ENCODE measurements around the gene TMEM237.

TMEM237 gene

DNA sequence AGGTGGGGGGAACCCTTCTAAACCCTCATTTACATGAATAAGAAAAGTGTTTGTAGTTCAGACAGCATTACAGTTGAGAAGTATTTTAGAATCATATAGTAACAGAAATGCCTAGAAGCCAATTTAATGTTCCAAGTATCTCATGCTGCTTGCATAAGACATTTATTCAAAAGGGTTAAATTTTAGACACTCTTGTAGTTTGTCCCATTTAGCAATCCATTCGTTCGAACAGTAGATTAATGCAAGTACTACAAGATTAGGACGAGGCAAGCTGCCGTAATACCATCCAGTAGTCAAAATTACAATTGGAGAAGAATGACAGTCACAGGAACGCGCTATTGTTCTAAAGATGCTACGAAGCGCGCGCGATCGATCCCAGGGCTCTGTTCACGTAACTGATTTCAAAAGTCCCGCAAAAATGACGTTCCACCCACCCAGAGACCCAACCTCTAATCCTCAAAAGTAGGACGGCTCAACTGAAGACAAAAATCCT, 1.2 kb downstream of the TMEM237 start:
- DNase-seq: no peak

DNA sequence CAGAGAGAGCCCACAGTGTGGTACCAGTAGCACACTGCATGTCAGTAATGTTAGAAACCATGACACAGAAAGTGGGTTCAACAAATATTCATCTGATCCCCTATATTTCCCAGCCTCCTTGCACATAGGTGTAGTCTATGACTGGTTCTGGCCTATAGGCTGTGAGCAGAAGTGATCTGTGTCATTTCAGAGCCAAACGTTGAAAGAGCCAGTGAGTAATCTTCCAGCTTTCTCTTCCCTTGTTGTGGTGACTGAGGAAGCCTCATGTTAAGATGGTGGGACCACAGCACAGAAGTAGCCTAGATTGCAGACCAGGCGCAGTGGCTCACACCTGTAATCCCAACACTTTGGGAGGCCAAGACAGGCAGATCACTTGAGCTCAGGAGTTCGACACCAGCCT, 4.1 kb downstream of the TMEM237 start:
- DNase-seq: no peak

DNA sequence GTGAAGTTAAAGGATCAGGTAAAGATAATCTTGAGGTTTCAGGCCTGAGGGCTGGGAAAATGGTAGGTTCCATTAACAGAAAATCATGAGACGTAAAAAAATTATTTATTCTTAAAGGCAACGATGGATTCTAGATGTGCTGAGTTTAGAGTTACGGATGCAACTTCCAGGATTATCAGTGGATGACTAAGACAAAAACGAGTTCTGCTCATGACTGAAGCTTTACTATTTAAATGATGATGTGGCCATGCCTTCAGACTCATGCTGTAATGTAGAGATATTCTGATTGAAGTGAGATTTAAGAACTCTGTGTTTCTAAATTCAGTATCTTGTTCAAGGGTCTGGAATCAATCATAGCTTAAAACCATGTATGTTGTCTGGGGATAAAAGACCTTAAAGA, 5.0 kb downstream of the TMEM237 start:
- DNase-seq: no peak

DNA sequence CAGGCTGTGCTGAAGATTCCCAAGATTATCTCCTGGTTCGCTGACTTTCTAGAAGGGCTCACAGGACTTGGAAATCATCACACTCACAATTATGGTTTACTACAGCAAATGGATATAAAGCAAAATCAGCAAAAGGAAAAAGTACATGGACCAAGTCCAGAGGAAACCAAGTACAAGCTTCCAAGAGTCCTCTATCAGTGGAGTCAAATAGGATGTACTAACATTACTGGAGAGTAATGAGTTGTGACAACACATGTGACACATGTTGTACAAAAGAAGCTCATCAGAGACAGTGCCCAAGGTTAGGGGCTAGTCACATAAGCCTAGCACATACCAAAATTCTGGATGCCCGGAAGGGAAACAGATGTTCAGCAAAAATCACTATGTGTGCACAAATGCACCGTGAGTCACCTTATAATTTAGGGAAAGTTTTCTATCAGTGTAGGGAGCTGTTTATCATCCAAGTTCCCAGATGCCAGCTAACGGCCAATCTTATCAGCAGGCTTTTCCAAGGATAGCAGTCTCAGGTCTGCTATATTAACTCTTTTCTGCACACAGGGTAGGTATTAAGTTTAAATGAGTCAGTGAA, 9.5 kb downstream of the TMEM237 start:
- DNase-seq: no peak

DNA sequence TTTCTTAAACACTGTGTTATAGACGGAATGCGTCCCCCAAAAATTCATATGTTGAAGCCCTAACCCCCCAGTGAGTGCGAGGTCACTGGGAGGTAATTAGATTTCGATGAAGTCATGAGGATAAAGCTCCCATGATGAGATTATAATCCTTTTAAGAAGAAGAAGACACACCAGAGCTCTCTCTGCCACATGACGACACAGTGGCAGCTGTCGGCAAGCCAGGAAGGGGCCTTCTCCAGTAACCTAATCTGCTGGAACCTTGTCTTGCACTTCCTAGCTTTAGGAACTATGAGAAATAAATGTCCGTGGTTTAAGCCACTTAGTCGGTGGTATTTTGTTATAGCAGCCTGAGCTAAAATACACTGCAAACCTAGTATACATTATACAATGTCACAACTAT, 12.3 kb downstream of the TMEM237 start:
- no peak for DNase-seq

DNA sequence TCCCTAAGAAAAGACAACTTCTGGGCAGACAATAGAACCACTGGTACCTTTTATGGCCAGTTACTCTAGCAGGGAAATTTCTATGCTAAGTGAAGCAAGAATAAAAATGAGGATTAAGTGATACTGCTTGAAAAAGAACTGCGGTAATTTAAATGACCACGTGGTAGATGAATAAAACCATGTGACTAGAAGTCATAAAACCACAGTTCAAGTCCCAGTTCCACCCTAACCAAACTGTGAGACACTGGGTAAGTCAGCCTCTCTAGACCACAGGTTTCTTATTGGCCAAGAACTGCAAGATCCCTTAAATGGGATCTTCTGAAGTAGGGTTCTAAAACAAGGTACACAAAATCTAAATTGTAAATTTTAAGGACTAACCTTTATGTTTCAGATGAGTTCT, 12.7 kb downstream of the TMEM237 start:
- DNase-seq: no peak

DNA sequence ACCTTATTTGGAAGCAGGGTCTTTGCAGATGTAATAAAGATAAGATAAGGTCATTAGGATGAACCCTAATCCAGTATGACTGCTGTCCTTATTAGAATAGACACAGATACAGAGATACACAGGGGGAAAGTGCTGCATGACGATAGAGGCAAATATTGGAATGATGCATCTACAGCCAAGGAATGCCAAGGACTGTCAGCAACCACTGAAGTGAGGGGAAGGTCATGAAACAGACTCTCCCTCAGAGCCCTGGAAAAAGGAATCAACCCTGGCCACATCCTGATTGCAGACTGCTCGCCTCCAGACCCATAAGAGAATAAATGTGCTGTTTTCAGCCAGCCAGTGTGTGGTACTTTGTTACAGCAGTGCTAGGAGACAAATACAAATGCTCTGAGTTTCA, 14.8 kb downstream of the TMEM237 start:
- no peak for DNase-seq

DNA sequence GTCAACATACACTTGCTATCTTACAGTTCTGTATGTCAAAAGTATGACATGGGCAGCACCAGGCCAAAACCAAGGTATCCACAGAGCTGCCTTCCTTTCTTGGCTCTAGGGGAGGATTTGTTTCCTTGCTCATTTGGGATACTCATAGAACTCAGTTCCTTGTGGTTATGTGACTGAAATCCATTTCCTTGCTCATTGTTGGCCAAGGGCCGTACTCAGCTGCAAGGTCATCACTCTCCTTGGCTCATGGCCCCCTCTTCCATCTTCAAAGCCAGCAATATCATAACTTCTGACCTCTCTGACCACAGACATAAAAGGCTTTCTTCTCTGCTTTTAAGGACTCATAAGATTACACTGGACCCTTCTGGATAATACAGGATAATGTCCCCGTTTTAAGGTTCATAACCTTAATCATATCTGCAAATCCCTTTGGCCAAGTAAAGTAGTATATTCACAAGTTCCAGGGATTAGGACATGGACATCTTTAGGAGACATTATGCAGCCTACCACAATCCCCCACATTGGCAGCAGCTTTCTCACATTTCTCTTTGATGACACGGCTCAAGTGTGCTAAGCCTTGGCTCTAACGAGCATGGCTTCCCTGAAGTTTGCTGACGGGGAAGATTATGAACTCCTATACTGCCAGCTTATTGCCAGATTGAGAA, 20.9 kb downstream of the TMEM237 start:
- no peak for DNase-seq

DNA sequence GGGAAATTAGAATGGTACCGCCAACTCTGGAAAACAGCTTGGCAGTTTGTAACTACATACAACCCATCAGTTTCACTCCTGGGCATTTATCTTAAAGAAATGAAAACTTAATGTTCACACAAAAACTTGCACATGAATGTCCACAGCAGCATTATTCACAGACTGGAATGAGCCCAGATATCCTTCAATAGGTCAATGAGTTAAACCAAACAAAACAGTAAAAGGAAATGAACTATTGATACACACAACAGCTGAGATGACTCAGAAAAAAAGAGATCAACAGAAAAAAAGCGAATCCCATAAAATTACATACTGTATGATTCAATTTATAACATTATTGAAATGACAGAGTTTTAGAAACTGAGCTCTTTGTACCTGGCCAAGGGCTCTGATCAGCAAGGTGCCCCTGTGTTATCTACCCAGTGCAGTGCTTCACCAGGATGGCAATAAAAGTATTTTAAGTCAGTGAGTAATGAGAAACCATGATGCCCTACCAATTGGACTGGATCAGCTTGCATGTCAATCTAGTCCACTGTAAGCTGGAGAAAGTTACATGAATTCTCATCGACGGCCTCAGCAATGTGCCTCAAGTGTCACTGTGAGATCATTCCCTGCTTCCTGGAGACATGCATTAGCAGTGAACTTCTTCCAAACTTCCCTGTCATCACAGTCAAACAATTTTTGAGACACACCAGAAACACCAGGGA, 21.9 kb downstream of the TMEM237 start:
- no peak for DNase-seq

DNA sequence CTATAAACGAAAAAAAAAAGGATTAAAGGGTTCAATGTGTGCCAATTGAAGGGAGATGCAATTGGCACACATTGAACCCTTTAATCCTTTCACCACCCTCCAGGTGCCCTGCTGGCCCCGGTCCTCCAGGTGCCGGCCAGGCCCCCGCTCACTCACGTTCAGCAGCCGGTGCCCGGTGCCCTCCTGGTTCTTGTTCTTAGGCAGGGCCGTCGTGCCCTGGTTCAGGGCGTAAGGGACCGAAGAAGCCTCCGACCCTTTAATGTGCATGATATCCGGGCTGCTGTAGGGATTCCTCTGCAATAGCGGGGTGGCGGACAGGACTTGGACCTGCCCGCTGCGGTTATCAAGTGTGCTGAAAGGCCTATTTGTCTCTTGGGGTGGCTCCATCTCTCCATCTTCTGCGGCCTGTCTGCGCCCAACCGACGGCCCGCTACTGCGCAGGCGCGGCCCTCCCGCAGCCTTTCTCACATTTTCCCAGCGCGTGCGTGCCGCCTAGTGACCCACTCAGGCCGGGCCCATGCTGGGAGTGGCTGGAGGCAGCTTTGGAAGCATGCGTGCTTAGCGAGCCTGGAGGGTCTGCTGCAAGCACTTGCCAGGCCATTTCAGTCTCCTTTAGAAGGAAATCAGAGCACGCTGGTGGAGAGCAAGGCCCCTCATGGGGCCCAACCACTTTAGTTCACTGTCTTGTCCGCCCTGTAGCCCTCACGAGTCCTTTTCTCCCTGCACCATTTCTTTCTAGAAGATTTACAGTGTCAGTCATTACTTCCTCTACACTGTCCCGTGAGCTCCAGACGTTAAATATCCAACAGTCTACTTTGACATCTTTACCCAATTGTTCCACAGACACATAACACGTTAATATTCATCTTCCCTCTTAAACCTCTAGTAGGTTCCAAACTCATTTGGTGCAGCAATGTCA, 24.3 kb downstream of the TMEM237 start:
- DNase-seq: no peak

DNA sequence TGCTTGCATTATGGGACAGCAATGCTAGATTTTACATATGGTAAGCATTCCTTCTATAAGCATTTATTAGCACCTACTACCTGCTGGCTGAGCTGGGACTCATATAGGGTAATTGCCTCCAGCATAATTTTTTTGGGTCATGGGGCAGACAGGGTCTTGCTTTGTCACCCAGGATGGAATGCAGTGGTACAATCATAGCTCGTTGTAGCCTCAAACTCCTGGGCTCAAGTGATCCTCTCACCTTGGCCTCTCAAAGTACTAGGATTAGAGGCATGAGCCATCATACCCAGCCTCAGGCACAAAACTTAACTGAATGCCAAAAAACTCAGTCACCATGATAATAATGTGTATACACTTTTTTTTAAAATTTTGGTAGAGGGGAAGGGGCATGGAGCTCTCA, 35.3 kb downstream of the TMEM237 start:
- no peak for DNase-seq

DNA sequence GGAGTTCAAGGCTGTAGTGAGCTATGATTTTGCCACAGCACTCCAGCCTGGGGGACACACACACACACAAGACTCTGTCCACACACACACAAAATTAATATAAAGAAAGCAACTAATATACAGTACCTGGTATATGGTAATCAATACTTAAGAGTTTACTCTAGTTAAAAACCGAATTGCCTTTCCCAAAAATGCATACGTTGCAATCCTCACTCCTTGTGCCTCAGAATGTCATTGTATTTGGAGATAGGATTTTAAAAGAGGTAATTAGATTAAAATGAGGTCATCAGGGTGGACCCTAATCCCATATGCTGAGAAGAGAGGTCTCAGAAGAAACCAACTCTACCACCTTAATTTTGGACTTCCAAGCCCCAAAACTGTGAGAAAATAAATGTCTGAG, 35.7 kb downstream of the TMEM237 start:
- no peak for DNase-seq

DNA sequence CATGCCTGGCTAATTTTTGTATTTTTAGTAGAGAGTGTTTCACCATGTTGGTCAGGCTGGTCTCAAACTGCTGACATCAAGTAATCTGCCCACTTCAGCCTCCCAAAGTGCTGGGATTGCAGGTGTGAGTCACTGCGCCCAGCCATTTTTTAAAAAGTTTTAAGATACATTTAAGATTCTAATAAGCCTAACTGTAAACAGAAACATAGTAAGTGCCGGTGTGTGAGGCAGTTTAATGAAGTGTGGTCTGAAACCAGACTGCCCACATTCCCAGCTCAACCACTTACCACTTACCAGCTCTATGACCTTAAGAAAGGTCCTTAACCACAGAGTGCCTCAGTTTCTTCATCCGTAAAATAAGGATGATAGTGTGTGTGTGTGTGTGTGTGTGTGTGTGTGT, 42.4 kb downstream of the TMEM237 start:
- no peak for DNase-seq

DNA sequence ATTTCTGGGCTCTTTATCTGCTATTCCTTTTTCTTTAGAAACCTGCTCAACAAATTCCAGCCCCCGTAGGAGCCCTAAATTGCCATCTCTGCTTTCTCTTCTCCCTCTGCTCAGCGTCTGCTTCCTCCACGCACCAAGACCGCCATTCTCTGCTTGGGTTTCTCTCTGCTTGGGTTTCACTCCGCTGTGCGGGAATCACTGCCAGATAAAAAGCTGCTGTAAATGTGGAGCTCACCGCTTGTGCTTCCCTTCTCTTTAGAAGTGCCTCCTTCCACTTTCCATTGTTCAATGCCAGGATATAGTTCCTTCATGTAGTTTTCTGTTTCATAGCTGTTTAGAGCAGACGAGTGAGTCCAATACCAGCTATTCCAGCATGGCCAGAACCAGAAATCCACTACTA, 45.9 kb downstream of the TMEM237 start:
- DNase-seq: no peak

DNA sequence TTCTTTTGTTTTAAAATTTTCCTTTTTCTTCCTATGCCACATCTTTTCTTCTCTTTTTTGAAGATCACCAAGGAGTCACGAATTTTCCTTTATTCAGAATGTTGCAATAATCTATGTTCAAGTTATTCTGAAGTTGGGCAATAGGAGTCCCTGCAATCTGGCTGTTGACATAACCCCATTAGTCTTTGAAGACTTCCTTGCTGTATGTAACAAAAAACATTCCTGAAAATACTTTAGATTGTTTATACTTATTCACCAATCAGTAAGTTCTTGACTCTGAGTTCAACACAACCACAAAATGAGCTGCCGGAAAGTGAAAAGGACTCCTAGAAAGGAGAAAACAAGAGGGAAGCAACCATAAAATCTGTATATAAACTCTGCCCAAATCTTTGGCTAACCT, 62.8 kb downstream of the TMEM237 start:
- no peak for DNase-seq

DNA sequence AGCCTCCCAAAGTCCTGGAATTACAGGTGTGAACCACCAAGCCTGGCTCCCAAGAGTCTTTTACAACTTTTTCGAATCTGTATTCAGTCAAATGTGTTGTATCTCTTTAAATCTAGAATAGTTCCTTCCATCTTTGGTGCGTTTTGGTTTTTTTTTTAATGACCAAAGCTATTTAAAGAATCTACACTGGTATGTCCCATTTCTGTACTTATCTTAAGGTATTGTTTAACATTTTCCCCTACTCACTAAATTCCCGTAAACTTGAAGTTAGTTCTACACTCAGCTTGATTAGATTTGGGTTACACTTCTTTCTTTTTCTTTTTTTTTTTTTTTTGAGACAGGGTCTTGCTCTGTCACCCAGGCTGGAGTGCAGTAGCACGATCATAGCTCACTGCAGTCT, 63.8 kb downstream of the TMEM237 start:
- DNase-seq: no peak

DNA sequence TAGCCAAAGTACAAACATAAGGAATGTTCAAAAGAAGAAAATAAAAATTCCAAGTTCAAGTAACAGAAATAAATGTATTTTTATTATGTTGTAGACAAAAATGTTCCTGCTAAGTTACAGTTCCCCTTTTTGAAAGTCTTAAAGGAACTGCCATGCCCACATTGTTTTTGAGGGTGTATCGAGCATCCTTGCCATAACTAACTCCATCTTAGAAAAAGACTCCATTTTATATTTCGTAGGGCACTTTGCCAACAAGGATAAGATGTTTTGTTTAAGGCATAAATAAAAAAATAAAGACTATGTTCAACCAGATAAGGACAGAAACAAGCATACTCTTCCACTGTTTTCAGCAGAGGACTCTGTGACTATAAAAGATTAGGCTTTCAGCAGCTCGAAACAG, 67.3 kb downstream of the TMEM237 start:
- no peak for DNase-seq

DNA sequence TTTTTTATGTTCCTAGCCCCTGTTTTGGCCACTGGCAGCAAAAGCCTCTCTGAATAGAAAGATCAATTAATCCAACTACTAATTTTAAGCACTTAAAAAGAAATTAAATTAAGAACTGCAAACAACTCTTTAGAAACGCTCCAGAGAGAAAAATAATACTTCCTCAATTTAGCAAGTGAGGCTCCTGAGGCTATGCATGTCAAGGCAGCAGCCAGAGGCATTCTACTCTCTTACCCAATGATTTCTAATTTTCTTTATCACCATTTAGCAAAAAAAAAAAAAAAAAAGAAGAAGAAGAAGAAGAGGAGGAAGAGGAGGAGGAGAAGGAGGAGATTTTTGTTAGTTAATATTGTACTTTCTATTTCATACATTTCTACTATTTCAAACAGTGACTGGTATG, 68.5 kb downstream of the TMEM237 start:
- no peak for DNase-seq

DNA sequence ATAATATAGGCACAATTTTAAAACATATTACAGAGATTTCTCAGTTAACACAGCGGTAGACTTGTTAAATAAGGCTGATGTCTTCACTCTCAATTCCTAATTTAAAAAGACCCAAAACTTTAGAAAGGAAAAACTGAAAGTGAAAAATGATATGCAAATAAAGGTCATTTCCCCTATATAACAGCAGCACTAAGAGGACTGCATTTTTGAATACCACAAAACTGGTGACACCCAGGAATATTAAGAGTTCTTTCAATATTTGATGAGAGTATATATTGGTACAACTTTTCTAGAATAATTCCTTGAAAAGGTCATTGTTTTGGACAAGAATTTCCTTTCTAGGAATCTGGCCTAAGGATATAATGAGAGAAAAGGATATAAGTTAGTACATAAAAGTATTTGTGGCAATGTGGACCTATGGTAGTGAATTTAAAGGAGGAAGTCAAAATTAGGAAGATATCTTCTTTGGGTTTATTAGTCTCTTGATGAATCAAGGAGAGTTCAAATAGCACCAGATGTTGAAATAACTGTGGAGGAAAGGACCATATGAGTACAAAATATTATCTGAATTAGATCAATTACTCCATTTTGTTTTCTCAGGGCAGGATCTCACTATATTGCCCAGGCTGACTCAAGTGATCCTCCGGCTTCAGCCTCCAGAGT, 70.3 kb downstream of the TMEM237 start:
- DNase-seq: no peak
